Body of pancreas (tissue), 4 donors: ENCODE data around the gene RASL10A. TPM values are rescaled to one million over a fixed set of nuclear protein-coding genes. Genes with fewer than 3 reads are reported as not detected.

Source experiments
- ATAC-seq: fragments of 150-250 bp; one replicate; pipeline ENCODE4 v1.9.1; 2016
- DNase-seq, 4 donors: peaks; one replicate each; pipeline ENCODE4 v3.0.0-alpha.2; 2019
- H3K27ac ChIP-seq, 4 donors: fragments of 200-600 bp; sonication (generic); 1 replicate in 3 of 4; 2 replicates in 1 of 4; pipeline versions ENCODE4 v1.5.1 to v1.6.1; 2016 to 2019; ENCODE audit warnings: mild to moderate bottlenecking in 1 of 4, mixed read lengths in 1 of 4, moderate library complexity in 1 of 4
- H3K27me3 ChIP-seq, 2 donors: fragments of 200-600 bp; sonication (generic); one replicate each; pipeline ENCODE4 v1.6.0; 2016; ENCODE audit warnings: mild to moderate bottlenecking in 1 of 2
- H3K36me3 ChIP-seq, 2 donors: fragments of 200-600 bp; sonication (generic); replicated peaks in 1 of 2; 2 replicates each; pipeline ENCODE4 v1.5.1; 2016; ENCODE audit warnings: low read depth in 2 of 2; ENCODE audit not compliant: insufficient read depth in 1 of 2
- H3K4me1 ChIP-seq: fragments of 200-600 bp; sonication (generic); one replicate; pipeline ENCODE4 v1.6.0; 2016
- H3K4me3 ChIP-seq, 2 donors: fragments of 200-600 bp; sonication (generic); 1 replicate in 1 of 2; 2 replicates in 1 of 2; pipeline ENCODE4 v1.5.1; 2016 to 2019
- H3K9me3 ChIP-seq, 3 donors: fragments of 200-600 bp; sonication (generic); 1 replicate in 2 of 3; 2 replicates in 1 of 3; pipeline ENCODE4 v1.5.1; 2016
- CTCF ChIP-seq, 7 experiments: fragments of 450-650 bp in 4 of 7; fragments of 200-600 bp in 3 of 7; sonication (generic) in 3 of 7; IDR thresholded peaks; one replicate each; pipeline ENCODE4 v1.5.1; 2016 to 2019; ENCODE audit warnings: antibody characterized with exemption in 7 of 7
- POLR2A ChIP-seq, 3 donors: fragments of 450-650 bp; IDR thresholded peaks; one replicate each; pipeline ENCODE4 v1.6.1; 2016; ENCODE audit warnings: antibody characterized with exemption in 3 of 3, mild to moderate bottlenecking in 2 of 3
- WGBS, 2 donors: methylation state at CpG; one replicate each; pipeline ENCODE4 v1.1.5; 2017; 5-methylcytosine and 5-hydroxymethylcytosine counted together
- intact Hi-C: fragments of 100-400 bp; cut with DNase I; formaldehyde crosslinking; loops from one replicate; pipeline ENCODE4 v1.15.1; 2023
- total RNA-seq, 2 donors: library from RNA; depleted of rRNA; stranded (reverse); fragments of >200 nt; gene quantifications; one replicate each; pipeline ENCODE4 v1.1.0, GENCODE V29; 2016

RASL10A gene
- total RNA-seq, 2 donors from 2014 or later = 0.78 TPM; not detected in 1

GRCh38 chr22:29302681-29303465 is 12.6 kb downstream of the RASL10A start:
- Histone ChIP-seq H3K27me3 (no peaks in the 10 kb centered on the region), H3K36me3 (peaks cover 15 to 16% of the 10 kb centered on the region in 2 donors), H3K27ac (peak overlapping the region; percentile 25 to 63 (median 50)), H3K4me3 (no peak overlapping the region), H3K4me1 (peaks cover 32% of the 10 kb centered on the region), H3K9me3 (no peaks in the 10 kb centered on the region)
- DNase-seq (peak; percentile 55 to 81 (median 78)), ATAC-seq (peak; percentile 17)
- TF ChIP-seq POLR2A (IDR thresholded peaks at IDR 0.05) (no peak), CTCF (IDR thresholded peaks at IDR 0.05) (peak in 3 of 7 experiments; percentile 10 to 19 (median 19))
- intact Hi-C loops = no loop called here
- WGBS, 2 donors = 8 to 23% methylated on average over 2 to 12 of the region's 13 CpGs

GRCh38 chr22:29302402-29302680 is 13.2 kb downstream of the RASL10A start:
- Histone ChIP-seq H3K4me1 (peaks cover 27% of the 10 kb centered on the region), H3K9me3 (no peaks in the 10 kb centered on the region), H3K4me3 (no peak overlapping the region), H3K36me3 (peaks cover 19 to 21% of the 10 kb centered on the region in 2 donors), H3K27me3 (no peaks in the 10 kb centered on the region), H3K27ac (peak overlapping the region in 3 of 4 donors; percentile 25 to 63 (median 57))
- TF ChIP-seq POLR2A (IDR thresholded peaks at IDR 0.05) (no peak), CTCF (IDR thresholded peaks at IDR 0.05) (no peak)
- DNase-seq = no peak
- no peak for ATAC-seq
- WGBS, 2 donors = 28 to 80% methylated on average over 1 to 2 of the region's 2 CpGs
- intact Hi-C loops = no loop called here

- TF ChIP-seq POLR2A (IDR thresholded peaks at IDR 0.05) = no peak
- no peak for TF ChIP-seq CTCF (IDR thresholded peaks at IDR 0.05)
- DNase-seq = no peak
- peak overlapping the region in 3 of 4 donors; percentile 25 to 63 (median 57) for H3K27ac ChIP-seq
- H3K4me3 ChIP-seq = no peak overlapping the region
- no peaks in the 10 kb centered on the region for H3K27me3 ChIP-seq
- H3K4me1 ChIP-seq = peaks cover 25% of the 10 kb centered on the region
- 64 to 82% methylated on average over 13 to 17 of the region's 17 CpGs for WGBS, 2 donors
- peaks cover 24 to 26% of the 10 kb centered on the region in 2 donors for H3K36me3 ChIP-seq
- H3K9me3 ChIP-seq = no peaks in the 10 kb centered on the region
- ATAC-seq = no peak
- intact Hi-C loops = no loop called here
These were observed 13.6 kb downstream of the RASL10A start for GRCh38 chr22:29301716-29302401.

GRCh38 chr22:29300807-29301601 is 14.5 kb downstream of the RASL10A start:
- Histone ChIP-seq H3K27ac (no peak overlapping the region), H3K4me1 (peaks cover 17% of the 10 kb centered on the region), H3K4me3 (no peak overlapping the region), H3K27me3 (no peaks in the 10 kb centered on the region), H3K9me3 (no peaks in the 10 kb centered on the region), H3K36me3 (peaks cover 32 to 35% of the 10 kb centered on the region in 2 donors)
- TF ChIP-seq POLR2A (IDR thresholded peaks at IDR 0.05) (no peak), CTCF (IDR thresholded peaks at IDR 0.05) (no peak)
- ATAC-seq = no peak
- DNase-seq = peak in 1 of 4 donors; percentile 8
- intact Hi-C loops = no loop called here
- 72 to 76% methylated on average over 10 of the region's 10 CpGs for WGBS, 2 donors
